ENCODE measurements around the gene CST9. TPM values are rescaled to one million over a fixed set of nuclear protein-coding genes. Genes with fewer than 3 reads are reported as not detected.

CST9 gene
- total and polyA plus RNA-seq, 2 of the 8 experiments (the other 6 are each of a cell fraction or from before 2014, with no cell fraction given): 0.05 to 0.19 TPM

DNA sequence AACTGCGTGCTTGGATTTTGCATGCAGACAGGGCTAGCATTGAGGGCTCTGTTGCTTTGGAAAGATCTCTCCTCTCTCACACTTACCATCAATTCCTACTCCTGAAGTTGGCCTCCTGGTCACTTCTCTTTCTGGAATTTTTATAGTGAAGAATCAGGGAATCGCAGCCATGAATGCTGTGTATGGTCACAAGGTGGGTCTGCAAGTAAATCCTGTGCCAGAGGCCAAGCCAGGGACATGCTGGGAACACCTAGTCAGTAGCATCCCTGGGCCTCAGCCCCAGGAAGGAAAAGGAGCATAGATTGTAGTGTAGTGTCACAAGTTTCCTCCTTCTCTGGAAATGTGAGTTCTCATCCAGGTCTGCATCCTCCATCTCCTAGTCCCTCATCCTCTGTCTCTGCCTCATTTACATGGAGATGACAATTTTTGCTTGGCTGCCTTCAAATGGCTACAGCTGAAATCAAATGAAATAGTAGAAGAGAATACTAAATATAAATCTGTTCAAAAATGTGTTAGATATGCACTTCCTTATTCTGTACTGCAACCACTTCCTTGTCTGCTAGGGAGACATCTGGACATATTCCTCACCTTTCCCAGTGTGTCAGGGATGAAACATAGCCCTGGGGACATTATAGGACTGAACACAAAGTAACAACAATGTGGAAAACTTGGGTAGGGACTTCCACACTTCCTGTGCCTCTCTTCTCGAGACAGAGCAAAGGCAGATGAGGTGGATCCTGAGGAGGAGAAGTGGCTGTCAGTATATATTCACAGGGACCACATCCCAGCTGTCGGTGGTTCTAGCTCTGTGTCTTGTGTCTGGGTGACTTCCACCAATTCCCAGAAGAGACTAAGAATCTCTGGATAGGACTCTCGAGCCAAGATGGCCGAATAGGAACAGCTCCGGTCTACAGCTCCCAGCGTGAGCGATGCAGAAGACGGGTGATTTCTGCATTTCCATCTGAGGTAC lies 17.0 kb downstream of the CST9 start (continued):
- no peak for TF ChIP-seq SUZ12 (IDR thresholded peaks at IDR 0.05; ENCODE audit: low read length)
- TF ChIP-seq SP2 (IDR thresholded peaks at IDR 0.05; ENCODE audit: low read length): no peak
- TF ChIP-seq GTF2F1 (IDR thresholded peaks at IDR 0.05; ENCODE audit: borderline replicate concordance, low read depth, low read length): no peak
- no peak for TF ChIP-seq GABPA (IDR thresholded peaks at IDR 0.05; ENCODE audit: borderline replicate concordance, insufficient read depth, low read length)
- TF ChIP-seq TAF7 (optimal IDR thresholded peaks at IDR 0.05; ENCODE audit: borderline replicate concordance, low read depth, low read length): no peak
- TF ChIP-seq RAD21 (IDR thresholded peaks at IDR 0.05 in 1 of 2, conservative IDR thresholded peaks at IDR 0.05 in 1 of 2; ENCODE audit: low read depth in 2 of 2, low read length in 2 of 2): no peak
